GM19099 (cell line): Measurements from ENCODE around the gene SDHD.

Source experiments
- POLR2A ChIP-seq: IDR thresholded peaks from 3 replicates; pipeline ENCODE4 v1.6.1; 2011; ENCODE audit warnings: low read depth; ENCODE audit not compliant: insufficient read length; ENCODE audit errors: extremely low read depth

The SDHD gene

DNA sequence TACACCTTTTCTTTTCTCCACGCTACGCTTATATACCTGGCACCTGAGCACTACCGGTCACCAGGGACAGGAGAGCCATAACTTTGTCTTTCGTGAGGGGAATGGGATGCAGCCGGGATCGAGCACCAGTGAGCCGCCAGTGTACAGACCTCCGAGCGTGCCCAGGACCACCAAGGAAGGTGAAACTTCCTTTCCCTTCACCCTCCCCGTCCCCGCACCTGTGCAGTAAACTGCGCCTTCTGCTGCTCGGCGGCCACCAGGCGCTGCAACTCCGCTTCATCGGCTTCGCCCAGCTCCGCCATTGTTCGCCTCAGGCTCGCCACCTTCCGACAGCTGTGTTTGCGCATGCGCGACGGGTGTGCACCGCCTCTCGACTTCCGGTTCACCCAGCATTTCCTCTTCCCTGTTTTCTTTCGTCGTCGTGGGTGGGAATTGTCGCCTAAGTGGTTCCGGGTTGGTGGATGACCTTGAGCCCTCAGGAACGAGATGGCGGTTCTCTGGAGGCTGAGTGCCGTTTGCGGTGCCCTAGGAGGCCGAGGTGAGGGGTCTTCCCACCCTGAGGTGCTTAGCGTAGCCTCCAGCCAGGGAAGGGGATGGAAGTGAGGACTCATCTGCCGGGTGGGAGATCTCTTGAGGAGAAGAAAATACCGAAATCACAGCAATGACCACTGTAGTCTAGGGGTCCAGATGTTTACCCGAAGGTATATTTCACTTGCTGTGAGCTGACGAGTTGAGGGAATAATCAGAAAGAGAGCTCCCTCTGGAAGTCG, at the start of gene SDHD, which contains the start of gene TIMM8B:
TSS of gene SDHD (plus strand) at position 452 of the 770 bp plus-strand sequence. CDS start at position 487, 35 bp downstream.
TSS of gene TIMM8B (minus strand) at position 335 of the 770 bp plus-strand sequence. CDS start at position 302, 33 bp downstream.
- peak; percentile 91 for TF ChIP-seq POLR2A

GRCh38 chr11:112037527-112037926, 49.1 kb upstream of the SDHD start:
- TF ChIP-seq POLR2A = no peak

GRCh38 chr11:112042161-112042960, 44.3 kb upstream of the SDHD start:
- no peak for TF ChIP-seq POLR2A

GRCh38 chr11:112042961-112043304, 43.7 kb upstream of the SDHD start:
- TF ChIP-seq POLR2A = no peak

DNA sequence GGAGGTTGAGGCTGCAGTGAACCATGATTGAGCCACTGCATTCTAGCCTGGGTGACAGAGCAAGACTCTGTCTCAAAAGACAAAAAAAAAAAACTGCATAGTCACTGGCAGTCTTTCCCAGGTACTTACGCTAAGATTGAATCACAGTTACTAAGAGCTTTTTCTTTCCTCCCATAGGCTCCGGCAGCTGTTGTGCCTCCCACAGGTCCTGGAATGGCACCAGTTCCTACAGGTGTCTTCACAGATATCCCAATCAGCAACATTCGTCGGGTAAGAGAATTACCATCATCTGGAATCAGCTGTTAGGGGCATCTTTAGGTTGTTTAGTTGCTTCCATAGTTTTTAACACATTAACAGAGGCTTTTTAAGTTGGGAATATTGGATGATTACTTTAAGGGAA, 41.7 kb upstream of the SDHD start:
- TF ChIP-seq POLR2A = no peak

- no peak for TF ChIP-seq POLR2A
These were observed 36.9 kb upstream of the SDHD start for GRCh38 chr11:112049777-112050176.

GRCh38 chr11:112050721-112051120, 36.0 kb upstream of the SDHD start:
- no peak for TF ChIP-seq POLR2A

DNA sequence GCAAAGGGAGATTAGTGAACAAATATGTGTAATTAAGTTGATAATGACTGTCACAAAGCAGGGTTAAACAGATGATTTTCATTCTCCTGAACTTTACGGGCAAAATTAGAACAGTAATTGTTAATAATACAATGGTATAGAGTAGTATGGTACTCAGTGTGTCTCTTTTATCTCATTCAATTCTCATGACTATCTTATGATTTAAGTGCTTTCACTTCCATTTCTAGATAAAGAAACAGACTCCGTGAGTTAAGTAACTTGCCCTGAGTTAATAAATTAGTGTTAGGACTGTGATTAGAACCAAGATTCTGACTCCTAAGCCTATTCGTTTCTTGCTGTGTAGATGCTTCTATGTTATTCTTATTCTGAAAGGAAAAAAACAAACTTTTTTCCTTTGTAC, 34.9 kb upstream of the SDHD start:
- no peak for TF ChIP-seq POLR2A

DNA sequence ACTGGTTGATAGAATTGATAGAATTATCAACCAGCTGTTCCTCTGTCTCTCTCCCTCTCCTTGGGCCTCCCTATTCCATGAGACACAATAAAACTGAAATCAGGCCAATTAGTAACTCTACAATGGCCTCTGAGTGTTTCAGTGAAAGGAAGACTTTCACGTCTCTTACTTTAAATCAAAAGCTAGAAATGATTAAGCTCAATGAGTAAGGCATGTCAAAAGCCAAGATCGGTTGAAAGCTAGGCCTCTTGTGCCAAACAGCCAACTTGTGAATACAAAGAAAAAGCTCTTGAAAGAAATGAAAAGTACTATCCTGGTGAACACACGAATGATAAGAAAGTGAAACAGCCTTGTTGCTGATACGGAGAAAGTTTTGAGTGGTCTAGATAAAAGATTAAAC, 29.5 kb upstream of the SDHD start:
- TF ChIP-seq POLR2A = no peak

- TF ChIP-seq POLR2A = no peak
These were observed 28.6 kb upstream of the SDHD start for GRCh38 chr11:112058103-112058502.

DNA sequence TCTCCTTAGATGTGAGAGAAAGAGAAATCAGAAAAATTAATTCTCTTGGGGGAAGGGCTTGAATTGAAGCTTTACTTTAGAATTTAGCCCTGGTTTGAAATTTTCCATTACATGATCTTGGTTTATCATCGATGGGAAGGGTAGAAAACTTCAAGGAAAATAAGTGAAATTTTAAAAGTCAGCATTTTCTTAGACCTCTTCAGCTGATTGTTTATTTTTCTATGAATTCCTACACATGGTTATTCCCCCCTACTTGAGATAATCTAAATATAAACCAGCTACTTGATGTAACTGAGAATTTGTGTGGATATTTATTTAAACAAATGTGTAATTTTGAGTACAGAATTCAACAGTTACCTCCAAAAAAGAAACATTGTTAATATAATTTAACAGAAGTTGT, 23.8 kb upstream of the SDHD start:
- no peak for TF ChIP-seq POLR2A

DNA sequence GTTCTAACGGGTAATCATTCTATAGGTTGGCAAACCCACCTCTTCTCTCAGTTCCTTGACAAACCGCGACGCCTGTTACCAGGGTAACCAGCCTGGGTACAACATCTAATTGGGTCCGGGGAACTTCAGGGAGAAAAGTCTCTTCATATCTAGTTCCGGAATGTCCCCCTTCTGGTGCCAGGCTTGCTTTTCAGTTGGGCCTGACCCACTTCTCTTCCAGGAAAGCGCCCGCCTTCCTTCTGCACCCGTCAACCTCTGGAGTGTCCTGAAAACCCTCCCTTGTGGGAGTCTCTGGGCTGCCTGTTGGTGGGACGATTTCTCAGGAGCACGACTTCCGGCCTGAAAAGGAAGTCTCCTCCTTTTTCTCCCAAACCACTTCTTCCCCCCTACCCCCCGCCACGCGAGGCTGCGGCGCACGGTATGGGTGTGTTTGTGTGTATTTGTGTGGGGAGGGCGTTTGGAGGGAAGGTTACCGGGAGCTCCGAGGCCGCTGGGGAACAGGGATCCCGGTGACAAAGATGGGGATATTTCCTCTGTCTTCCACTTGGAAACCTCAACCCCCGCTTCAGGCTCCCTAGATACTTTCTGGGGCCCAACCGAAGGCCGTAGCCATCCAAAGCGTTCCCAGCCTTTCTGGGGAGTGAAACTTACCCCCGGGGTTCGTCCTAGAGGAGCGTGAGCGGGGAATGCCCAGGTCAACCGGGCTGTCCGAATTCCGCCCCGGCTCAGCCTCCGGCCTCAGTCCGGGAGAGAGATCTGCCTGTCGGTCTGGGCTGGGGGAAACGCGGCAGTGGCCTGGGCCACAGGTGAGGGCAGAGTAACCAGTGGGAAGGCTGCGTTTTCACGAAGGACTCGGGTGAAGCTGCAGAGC, 12.5 kb upstream of the SDHD start, which contains the start of the genes NKAPD1 and PIH1D2:
TSS of gene NKAPD1 (plus strand) at position 359 of the 871 bp plus-strand sequence. CDS start 1,276 bp downstream, outside the sequence.
TSS of gene PIH1D2 (minus strand) at position 77 of the 871 bp plus-strand sequence. CDS start 843 bp downstream, outside the sequence.
- peak; percentile 63 for TF ChIP-seq POLR2A

DNA sequence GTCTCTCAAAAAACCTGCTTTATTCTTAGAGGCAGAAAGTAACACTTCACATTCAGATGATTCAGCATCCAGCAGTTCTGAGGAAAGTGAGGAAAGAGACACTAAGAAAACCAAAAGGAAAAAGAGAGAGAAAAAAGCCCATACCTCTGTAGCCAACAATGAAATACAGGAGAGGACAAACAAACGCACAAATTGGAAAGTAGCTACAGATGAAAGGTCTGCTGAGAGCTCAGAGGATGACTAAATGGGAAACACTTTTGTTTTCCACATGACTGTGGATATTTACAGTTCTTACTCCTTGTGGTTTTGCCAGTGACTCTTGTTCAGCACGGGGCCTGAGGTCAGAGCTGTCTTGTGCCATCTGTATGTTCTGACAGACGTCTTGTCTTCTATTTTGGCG, 3.9 kb upstream of the SDHD start:
- TF ChIP-seq POLR2A = no peak

- TF ChIP-seq POLR2A = no peak
These were observed 751 bp upstream of the SDHD start for GRCh38 chr11:112085822-112086421.

DNA sequence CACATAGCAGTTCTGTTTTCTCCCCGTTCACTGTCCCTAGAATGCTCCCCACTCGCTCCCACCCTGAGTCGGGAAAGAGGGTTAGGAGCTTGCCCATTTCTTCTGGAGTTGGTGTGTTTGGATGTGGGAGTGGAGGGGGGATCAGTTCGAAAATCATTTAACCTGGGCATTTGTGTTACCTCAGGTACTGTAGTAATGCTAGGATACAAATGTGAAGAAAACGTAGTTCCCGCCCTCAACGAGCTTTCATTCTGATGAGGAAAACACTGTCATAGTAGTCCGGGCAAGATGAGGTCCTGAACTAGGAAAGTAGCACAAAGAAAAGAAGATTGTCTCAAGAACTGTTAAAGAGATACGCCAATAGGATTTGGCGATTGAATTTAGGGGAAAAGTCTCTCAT, 539 bp downstream of the SDHD start:
- no peak for TF ChIP-seq POLR2A

DNA sequence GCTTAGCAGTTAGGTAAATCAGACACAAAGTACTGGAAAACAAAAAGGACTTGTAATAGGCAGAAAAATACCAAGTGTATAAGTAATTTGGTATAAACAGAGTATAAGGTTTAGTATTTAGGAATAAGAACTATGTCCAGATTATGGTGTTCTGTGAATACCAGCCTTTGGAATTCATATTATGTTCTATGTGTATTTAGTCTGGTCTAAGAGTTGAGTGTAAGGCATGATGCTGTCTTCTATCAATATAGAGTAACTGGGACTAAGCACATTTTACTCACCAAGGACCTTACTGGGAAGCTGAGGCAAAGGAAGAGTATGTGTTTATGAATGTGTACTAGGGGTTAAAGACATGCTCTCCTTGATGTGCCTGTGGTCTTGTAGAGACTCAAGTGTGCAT, 9.5 kb downstream of the SDHD start:
- no peak for TF ChIP-seq POLR2A
